OCI-LY3 (cell line): ENCODE data around the gene NEUROD2.

Source experiments
- EZH2phosphoT487 ChIP-seq: fragments of 200-600 bp; shearing (Covaris generic); IDR thresholded peaks from 2 replicates; pipeline ENCODE4 v1.6.1; 2018; ENCODE audit warnings: antibody characterized with exemption, mixed run types, low read depth
- TF ChIP-seq, protein P1 (sequence below): fragments of 200-600, 300-600 bp; sonication (generic); IDR thresholded peaks from 2 replicates; pipeline ENCODE4 v1.5.1; 2014; ENCODE audit warnings: antibody characterized with exemption, low read length, low read depth

DNA sequence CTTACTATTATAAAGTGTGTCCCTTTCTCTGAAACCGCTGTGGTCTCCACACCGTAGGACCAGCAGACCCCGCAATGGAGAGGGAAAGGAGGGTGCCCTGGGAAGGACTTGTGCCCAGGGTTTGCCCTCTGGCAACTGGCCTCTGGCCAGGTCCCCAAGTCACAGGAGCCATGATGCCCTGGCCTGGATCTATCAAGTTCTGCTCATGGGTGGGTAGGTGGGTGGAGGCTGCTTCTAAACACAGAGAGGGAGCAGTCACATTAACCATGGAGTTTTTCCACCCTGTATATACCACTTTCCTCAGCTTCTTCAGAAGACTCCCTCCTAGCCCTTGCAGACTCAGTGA, 9.4 kb upstream of the NEUROD2 start:
- TF ChIP-seq, protein P1, sequence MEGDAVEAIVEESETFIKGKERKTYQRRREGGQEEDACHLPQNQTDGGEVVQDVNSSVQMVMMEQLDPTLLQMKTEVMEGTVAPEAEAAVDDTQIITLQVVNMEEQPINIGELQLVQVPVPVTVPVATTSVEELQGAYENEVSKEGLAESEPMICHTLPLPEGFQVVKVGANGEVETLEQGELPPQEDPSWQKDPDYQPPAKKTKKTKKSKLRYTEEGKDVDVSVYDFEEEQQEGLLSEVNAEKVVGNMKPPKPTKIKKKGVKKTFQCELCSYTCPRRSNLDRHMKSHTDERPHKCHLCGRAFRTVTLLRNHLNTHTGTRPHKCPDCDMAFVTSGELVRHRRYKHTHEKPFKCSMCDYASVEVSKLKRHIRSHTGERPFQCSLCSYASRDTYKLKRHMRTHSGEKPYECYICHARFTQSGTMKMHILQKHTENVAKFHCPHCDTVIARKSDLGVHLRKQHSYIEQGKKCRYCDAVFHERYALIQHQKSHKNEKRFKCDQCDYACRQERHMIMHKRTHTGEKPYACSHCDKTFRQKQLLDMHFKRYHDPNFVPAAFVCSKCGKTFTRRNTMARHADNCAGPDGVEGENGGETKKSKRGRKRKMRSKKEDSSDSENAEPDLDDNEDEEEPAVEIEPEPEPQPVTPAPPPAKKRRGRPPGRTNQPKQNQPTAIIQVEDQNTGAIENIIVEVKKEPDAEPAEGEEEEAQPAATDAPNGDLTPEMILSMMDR, result no peak
- TF ChIP-seq EZH2phosphoT487, result no peak
